ES-I3 (cell line): ENCODE data around the gene VAV3.

Experiments
- H3K36me3 ChIP-seq: 2 replicates; pipeline ENCODE4 v1.6.1; 2013; ENCODE audit warnings: mild to moderate bottlenecking, low read length, control low read depth, moderate library complexity; ENCODE audit not compliant: insufficient read depth
- H3K4me1 ChIP-seq: 2 replicates; pipeline ENCODE4 v1.6.1; 2013; ENCODE audit warnings: mild to moderate bottlenecking, control low read depth, low read length; ENCODE audit not compliant: insufficient read depth
- H3K9ac ChIP-seq: 2 replicates; pipeline ENCODE4 v1.6.1; 2013; ENCODE audit warnings: low read depth, mild to moderate bottlenecking, low read length, moderate library complexity
- H3K9me3 ChIP-seq: 2 replicates; pipeline ENCODE4 v1.6.1; 2013; ENCODE audit warnings: mild to moderate bottlenecking, low read length, moderate library complexity; ENCODE audit not compliant: control insufficient read depth, insufficient read depth

Gene VAV3

DNA sequence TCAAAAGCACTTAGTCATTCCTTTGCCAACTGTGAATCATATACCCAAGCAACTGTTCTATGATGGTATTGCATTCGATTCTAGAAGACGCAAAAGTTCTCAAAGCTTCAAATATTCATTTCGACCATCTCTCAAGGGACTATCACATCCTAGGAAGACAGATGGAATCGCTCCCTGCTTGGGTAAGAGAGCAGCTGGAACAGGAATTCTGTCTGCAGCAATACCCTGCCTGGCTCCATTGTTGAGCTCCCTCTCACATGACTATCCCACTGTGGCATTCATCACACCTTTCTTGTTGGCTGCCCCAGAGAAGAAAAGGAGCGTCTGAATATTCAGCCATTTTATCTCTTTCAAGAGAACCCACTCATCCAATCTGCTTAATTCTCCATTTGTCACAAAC lies 426.5 kb downstream of the VAV3 start:
- Histone ChIP-seq H3K4me1 (no peaks in the 10 kb centered on the region), H3K9me3 (no peaks in the 10 kb centered on the region), H3K9ac (no peak overlapping the region), H3K36me3 (no peaks in the 10 kb centered on the region)

DNA sequence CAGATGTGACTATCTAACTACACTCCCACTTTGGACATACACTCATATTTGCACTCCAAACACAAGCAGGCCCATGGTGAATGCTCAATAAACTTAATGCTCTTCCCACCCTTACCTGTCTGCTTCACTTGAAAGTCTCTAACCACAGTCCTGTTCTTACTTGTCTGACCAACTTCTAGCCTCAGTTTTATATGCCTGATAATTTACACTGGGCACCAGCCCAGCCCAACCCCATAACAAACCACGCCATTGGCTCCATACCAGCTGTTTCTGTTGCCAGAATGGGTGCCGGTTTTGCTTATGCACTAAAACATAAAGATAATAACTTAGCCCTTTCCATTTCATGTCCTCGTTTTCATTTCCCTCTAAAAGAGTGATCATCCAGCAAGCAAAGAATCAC lies 428.7 kb downstream of the VAV3 start:
- Histone ChIP-seq H3K4me1 (no peaks in the 10 kb centered on the region), H3K9ac (no peak overlapping the region), H3K9me3 (no peaks in the 10 kb centered on the region), H3K36me3 (no peaks in the 10 kb centered on the region)

DNA sequence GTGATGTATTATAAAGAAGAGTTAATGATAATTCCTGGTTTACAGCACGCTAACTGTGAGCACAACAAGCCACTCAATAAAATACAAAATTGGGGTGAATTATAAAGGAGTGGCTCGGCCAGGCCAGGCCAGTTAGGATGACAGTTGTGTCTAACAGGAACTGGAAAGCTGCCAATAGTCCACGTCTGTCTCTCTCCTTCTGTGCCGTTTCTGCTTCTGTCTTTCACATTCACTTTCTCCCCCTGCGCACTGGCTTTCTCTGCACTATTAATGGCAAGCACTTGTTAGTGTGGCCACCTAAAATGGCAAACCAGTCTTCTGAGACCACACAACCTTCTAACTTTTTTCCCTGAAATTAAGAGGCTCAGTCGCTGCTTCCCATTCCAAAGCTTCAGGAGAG lies 429.9 kb downstream of the VAV3 start:
- no peaks in the 10 kb centered on the region for H3K36me3 ChIP-seq
- no peak overlapping the region for H3K9ac ChIP-seq
- no peaks in the 10 kb centered on the region for H3K9me3 ChIP-seq
- no peaks in the 10 kb centered on the region for H3K4me1 ChIP-seq

DNA sequence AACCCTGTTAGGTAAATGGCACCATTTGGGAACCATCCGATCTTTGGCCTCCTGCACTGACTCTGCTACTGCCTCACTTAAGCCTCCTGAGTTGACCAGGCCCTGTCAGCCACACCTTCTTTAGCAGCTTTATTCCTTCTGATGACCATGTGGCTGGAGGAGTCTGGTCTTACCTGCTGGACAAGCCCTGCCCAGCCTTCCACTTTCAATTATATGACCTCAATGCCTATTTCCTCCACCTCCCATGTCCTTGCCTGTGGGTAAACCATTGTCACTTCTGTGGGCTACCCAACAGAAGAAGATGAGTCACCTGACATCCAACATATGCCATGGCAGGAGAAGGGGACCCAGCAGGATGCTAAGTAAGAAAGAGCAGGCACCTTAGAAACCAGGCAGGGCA lies 430.3 kb downstream of the VAV3 start:
- Histone ChIP-seq H3K36me3 (no peaks in the 10 kb centered on the region), H3K9ac (no peak overlapping the region), H3K9me3 (no peaks in the 10 kb centered on the region), H3K4me1 (no peaks in the 10 kb centered on the region)

DNA sequence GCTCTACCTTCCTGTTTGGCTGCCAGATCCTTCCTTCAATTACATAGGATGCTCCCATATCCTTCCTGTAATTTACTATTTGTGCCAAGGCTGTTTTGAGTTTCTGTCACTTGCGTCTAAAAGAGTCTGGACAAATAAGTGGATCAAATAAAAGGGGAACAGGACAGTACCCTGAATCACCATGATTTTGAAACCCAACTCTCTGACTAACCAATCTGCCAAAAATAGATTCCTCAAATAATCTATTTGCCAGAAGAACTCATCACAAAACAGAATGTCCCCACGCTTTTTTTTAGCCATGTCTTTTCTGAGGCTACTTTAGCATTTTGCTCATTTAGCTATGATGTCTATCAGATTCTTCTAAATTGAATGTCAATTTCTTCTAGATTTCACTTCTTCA lies 431.5 kb downstream of the VAV3 start:
- Histone ChIP-seq H3K9ac (no peak overlapping the region), H3K9me3 (no peaks in the 10 kb centered on the region), H3K4me1 (no peaks in the 10 kb centered on the region), H3K36me3 (no peaks in the 10 kb centered on the region)

DNA sequence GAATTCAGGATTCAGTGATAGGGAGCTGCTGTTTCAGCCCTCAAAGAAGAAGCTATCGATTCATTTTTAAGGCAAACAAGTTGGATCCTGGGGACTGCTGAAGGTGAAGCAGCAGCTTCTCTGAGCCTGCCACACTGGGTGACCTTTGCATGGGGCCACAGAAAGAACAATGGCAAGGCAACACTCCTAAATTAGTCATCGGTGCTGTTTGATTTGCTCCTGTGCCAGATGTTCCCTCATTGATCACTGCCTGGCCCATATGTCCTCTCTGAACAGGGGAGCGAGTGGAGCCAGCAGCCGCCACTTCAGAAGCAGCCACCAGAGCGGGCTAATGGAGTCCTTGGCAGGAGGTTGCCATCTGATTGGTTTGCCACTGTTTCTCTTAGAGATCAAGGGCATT lies 432.7 kb downstream of the VAV3 start:
- no peak overlapping the region for H3K9ac ChIP-seq
- no peaks in the 10 kb centered on the region for H3K9me3 ChIP-seq
- no peaks in the 10 kb centered on the region for H3K4me1 ChIP-seq

DNA sequence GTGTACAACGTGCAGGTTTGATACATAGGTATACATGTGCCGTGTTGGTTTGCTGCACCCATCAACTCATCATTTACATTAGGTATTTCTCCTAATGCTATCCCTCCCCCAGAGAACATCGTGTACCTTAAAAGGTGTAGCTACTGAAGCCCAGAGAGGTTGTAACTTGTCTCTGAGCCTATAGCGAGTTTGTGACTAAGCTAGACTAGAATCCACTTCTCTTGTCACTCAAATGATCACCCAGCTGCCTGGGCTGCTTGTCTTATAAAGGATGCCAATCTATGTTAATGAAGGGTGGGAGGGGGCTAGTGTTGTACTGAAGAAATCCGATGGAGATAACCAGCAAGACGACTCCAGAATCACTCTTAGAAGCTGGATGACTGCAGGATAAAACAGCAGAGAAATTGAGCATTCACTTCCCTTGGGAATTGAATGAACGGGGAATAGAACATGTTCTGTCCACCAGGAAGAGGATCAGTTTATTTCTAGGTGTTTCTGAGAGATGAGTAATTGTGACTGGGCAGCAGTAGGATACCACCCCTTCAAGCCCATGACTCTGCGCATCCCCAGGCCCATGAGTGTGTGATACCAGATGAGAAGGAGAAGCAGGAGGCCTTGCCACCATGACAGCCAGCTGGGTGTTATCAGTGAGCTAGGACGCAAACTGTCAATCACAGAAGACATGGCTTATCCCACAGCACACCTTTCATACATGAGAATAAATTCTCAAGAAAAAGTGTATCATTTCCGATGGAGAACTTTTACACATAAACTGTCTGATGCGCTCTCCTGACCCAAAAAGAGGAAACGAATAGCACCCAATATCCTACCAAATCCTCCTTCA lies 433.7 kb downstream of the VAV3 start:
- H3K9ac ChIP-seq: no peak overlapping the region
- no peaks in the 10 kb centered on the region for H3K36me3 ChIP-seq
- H3K9me3 ChIP-seq: no peaks in the 10 kb centered on the region
- H3K4me1 ChIP-seq: no peaks in the 10 kb centered on the region

More for the DNA sequence above, 432.7 kb downstream of the VAV3 start:
- no peaks in the 10 kb centered on the region for H3K36me3 ChIP-seq

DNA sequence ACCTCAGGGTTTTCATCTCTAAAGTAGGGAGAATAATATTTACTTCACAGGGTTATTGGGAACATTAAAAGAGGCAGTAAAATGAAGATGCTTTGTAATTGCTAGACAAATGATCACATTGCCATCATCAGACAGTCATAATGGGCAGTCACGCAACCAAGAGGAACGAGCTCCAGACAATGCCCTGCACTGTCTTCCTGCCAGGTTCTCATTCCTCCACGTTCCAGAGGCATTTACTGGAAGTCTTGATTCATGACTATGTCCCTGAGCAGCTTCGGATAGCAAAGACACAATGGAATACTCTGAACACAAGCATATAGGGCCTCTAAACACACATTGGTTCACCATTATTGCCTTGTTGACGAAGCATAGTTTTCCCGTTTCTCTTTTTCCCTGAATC lies 434.4 kb downstream of the VAV3 start:
- H3K9me3 ChIP-seq: no peaks in the 10 kb centered on the region
- H3K4me1 ChIP-seq: no peaks in the 10 kb centered on the region; the same call in 1 of the 2 replicates
- H3K9ac ChIP-seq: no peak overlapping the region
- no peaks in the 10 kb centered on the region for H3K36me3 ChIP-seq

DNA sequence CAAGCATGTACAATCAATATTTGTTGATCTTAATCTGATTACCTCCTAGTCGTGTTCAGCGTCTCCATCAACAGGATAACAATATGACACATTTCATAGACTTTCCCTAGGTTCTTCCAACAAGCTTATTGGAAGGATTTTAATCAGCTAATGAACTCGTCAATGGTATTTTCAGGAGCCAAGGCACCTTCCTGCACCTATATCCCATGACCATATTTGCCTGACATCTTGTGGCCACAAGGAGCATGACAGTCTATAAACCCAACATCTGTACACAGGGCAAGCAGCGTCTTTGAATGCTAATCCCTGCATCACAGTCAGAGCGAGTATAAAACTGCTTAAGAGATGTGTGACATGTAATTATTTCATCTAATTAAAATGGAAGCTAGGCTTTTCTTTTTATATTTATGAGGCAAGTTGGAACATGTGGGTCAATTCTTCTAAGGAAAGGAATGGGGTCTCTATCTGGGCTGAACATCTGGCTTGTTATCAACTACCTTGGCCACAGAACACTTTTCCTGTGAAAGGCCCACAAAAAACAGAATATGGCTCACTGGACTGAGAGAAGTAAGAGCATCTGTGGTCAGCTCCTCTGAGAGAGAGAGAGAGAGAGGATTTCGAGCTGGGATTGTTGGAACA lies 435.4 kb downstream of the VAV3 start:
- Histone ChIP-seq H3K36me3 (no peaks in the 10 kb centered on the region), H3K9ac (no peak overlapping the region), H3K4me1 (peaks cover 8% of the 10 kb centered on the region; the same call in 1 of the 2 replicates), H3K9me3 (no peaks in the 10 kb centered on the region)

DNA sequence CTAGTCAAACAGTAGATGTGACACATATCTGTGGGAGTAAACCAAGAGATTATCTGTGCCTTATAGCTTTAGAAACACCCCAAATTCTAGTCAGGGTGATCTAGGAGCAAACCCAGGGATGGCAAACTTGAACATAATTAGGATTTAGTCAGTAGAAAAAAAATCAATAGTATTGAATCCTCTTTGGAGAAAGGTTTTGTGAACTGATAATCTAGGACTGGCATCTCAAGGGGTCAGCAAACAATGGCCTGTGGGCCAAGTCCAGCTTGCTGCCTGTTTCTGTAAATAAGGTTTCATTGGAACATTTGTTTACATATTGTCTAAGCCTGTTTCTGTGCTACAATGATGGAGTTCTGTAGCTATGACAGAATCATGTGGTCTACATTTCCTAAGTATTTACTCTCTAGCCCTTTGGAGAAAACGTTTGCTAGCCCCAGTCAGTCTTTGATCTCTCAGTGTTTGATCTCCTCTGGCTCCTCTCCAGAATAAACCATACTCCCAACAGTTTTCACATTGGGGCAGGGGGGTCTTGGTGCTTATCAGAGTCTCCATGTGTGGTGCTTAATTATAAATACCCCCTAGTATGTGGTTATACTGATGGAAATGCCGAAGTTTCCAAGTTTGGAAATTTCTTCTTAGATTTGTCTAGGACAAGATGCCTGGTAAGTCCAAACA lies 438.3 kb downstream of the VAV3 start:
- H3K36me3 ChIP-seq: no peaks in the 10 kb centered on the region
- no peaks in the 10 kb centered on the region for H3K9me3 ChIP-seq
- no peak overlapping the region for H3K9ac ChIP-seq
- H3K4me1 ChIP-seq: peaks cover 10% of the 10 kb centered on the region; the same call in 1 of the 2 replicates

DNA sequence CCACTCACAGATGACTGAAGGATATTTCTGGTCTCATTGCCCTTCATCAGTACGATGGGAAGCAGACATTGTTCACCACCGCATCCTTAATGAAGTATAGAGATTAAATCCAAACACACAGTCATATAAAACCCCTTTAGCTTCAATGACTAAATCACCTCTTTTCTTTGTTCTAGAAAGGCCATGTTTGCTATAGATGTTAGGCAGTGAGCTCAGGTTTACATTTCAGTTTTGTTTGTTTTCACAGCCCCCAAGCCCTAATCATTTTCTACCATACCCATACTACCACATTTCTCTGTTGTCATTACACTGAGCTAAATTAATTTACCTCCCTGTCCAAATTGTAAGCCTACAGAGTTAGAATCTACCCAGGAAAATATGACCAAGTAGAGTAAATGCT lies 439.0 kb downstream of the VAV3 start:
- H3K36me3 ChIP-seq: no peaks in the 10 kb centered on the region
- H3K9me3 ChIP-seq: no peaks in the 10 kb centered on the region
- no peak overlapping the region for H3K9ac ChIP-seq
- H3K4me1 ChIP-seq: peaks cover 10% of the 10 kb centered on the region; the same call in 1 of the 2 replicates

DNA sequence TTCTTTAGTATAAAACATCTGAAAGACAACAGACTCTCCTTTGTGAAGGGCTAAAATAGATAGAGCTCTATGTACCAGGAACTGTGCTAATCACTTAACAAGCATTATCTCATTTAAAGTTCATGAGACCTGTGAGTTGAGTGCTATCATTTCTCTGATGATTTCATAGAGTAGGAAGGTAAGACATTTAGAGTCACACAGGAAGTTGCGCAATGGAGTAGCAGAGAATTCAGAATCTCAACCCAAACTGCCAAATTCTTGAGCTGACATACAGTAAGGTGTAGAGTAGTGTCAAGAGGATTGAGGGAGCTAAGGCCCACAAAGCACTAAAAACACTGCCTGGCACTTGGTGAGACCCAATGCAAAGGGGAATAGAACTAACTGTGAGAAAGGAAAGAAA lies 439.8 kb downstream of the VAV3 start:
- Histone ChIP-seq H3K9ac (no peak overlapping the region), H3K36me3 (no peaks in the 10 kb centered on the region), H3K4me1 (peaks cover 10% of the 10 kb centered on the region; the same call in 1 of the 2 replicates), H3K9me3 (no peaks in the 10 kb centered on the region)

DNA sequence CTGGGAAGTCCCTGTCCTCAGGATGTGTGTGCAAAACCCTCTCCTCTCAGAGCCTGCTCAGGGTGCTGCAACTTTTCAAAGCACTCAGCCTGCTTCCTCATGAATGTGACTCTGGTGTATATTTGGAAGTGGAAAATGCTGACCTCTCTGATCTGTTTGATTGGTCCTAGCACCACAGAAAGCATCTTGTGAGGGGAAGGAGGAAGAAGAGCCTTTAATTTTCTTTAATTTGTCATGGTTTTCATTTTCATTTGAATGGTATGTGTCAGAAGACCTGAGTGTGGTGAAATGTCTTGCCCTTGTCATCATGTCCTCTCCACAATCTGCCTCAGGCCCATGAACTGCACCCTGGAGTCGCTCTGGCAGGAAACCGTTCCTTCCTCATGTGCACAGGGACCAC lies 440.7 kb downstream of the VAV3 start:
- Histone ChIP-seq H3K9me3 (no peaks in the 10 kb centered on the region), H3K9ac (no peak overlapping the region), H3K4me1 (peaks cover 10% of the 10 kb centered on the region; the same call in 1 of the 2 replicates), H3K36me3 (no peaks in the 10 kb centered on the region)

DNA sequence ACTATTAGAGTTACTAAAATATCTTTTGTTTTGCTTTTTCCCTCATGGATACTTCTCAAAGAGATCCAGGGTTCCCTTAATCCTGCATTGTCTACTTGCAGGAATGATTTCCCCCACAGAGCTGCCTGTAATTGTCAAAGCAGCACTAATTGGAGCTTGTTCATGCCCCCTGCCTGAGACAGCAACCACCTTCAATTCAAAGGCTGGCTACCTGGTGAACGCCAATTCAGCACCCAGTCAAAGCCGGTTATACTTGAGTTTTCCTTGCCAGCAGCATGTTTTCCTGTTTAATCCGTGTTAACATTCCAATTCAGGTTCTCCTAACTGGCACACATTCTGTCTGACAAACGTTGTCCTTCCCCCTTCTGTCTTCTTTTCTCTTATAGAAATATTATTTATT lies 441.2 kb downstream of the VAV3 start:
- Histone ChIP-seq H3K36me3 (no peaks in the 10 kb centered on the region), H3K9me3 (no peaks in the 10 kb centered on the region), H3K4me1 (peaks cover 10% of the 10 kb centered on the region; the same call in 1 of the 2 replicates)

More for the DNA sequence above, 441.2 kb downstream of the VAV3 start:
- H3K9ac ChIP-seq: no peak overlapping the region
